Chondrocyte (in vitro differentiated cells): ENCODE results near the gene CATSPERD. TPM values are rescaled to one million over a fixed set of nuclear protein-coding genes. Genes with fewer than 3 reads are reported as not detected.
"Not testable (repeated sequence)": the region's sequence is repeated elsewhere in the genome, so short reads cannot be mapped to it uniquely, and the experiment has no call there.

Experiments
- DNase-seq: peaks from one replicate; pipeline ENCODE4 v3.0.0; 2021; ENCODE audit warnings: mixed read lengths, low spot score
- H3K27ac Mint-ChIP-seq: one replicate; pipeline ENCODE4 v1.8.0; 2021; ENCODE audit warnings: mild to moderate bottlenecking, moderate library complexity, mixed read lengths; ENCODE audit not compliant: unreplicated experiment
- H3K27me3 Mint-ChIP-seq: 2 replicates; pipeline ENCODE4 v1.8.0; 2021; ENCODE audit warnings: low read depth, mixed read lengths
- H3K36me3 Mint-ChIP-seq: 2 replicates; pipeline ENCODE4 v1.8.0; 2021; ENCODE audit warnings: low read depth, mixed read lengths
- H3K4me1 Mint-ChIP-seq: 2 replicates; pipeline ENCODE4 v1.8.0; 2021; ENCODE audit warnings: low read depth, mild to moderate bottlenecking, mixed read lengths
- H3K4me3 Mint-ChIP-seq: one replicate; pipeline ENCODE4 v1.8.0; 2021; ENCODE audit warnings: mild to moderate bottlenecking, moderate library complexity, mixed read lengths; ENCODE audit not compliant: unreplicated experiment
- H3K9me3 Mint-ChIP-seq: 2 replicates; pipeline ENCODE4 v1.8.0; 2021; ENCODE audit warnings: low read depth, mixed read lengths
- CTCF ChIP-seq: fragments of 200-600 bp; sonication (generic); IDR thresholded peaks from 2 replicates; pipeline ENCODE4 v1.5.0; 2021; ENCODE audit warnings: antibody characterized with exemption, mild to moderate bottlenecking, moderate library complexity
- total RNA-seq: library from RNA; stranded (reverse); gene quantifications from 3 replicates; pipeline ENCODE4 v1.2.1, GENCODE V29; 2021

The CATSPERD gene
- total RNA-seq, 1 donor from 2014 or later, result not detected

DNA sequence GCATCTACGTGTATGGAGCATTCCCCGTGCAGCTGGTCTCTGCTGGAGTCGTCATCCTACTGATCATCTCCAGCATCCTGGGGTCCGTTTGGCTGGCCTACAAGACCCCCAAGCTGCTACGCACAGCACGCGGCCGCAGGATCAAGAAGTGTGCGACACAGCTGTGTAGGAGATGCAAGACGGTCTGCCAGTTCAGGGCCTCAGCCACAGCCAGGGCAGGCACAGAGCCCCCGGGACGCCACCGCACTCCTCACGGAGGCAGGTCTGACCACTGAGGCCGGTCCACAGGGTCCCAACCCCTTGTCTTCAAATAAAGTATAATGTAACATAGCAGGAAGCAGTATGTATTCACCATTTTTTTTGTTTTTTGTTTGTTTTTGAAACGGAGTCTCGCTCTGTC is 58.0 kb downstream of the CATSPERD start:
- no peak overlapping the region for H3K27ac Mint-ChIP-seq
- no peak overlapping the region for H3K4me3 Mint-ChIP-seq
- H3K4me1 Mint-ChIP-seq, result no peaks in the 10 kb centered on the region
- no peak for DNase-seq
- no peaks in the 10 kb centered on the region for H3K27me3 Mint-ChIP-seq
- no peaks in the 10 kb centered on the region for H3K36me3 Mint-ChIP-seq
- H3K9me3 Mint-ChIP-seq, result no peaks in the 10 kb centered on the region
- no peak for TF ChIP-seq CTCF

DNA sequence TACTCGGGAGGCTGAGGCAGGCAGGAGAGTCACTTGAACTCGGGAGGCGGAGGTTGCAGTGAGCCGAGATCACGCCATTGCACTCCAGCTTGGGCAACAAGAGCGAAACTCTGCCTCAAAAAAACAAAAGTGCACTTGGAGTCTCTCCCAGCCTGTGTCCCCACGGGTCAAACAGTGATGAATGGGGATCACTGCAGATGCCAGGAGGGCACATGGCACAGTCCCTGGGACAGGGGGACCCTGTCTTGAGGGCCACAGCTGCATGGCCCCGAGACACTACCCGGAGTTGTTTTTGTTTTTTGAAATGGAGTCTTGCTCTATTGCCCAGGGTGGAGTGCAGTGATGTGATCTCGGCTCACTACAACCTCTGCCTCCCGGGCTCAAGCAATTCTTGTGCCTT is 60.5 kb downstream of the CATSPERD start:
- not testable (repeated sequence) for H3K27me3 Mint-ChIP-seq, H3K27ac Mint-ChIP-seq, H3K36me3 Mint-ChIP-seq, H3K9me3 Mint-ChIP-seq, H3K4me1 Mint-ChIP-seq, H3K4me3 Mint-ChIP-seq, DNase-seq

DNA sequence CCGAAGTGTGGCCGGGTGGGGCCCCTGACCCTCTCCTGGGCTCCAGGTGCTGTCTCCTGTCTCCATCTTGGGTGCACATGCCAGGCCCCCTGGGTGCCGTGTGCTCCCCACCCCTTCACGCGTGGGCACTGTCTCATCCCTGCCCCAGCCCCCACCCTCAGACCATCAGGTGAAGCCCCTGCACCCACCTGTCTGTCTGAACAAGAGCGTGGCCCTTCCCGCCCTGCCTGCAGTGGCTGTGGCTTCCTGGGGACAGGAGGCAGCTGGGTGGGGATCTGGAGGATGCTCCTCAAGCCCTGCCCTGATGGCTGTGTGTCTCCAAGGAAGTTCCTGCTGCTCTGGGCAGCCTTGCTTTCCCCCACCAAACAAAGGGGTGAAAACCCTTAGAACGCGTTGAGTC is 61.9 kb downstream of the CATSPERD start:
- H3K4me1 Mint-ChIP-seq, result no peaks in the 10 kb centered on the region
- peaks cover 7% of the 10 kb centered on the region for H3K36me3 Mint-ChIP-seq
- H3K27ac Mint-ChIP-seq, result no peak overlapping the region

DNA sequence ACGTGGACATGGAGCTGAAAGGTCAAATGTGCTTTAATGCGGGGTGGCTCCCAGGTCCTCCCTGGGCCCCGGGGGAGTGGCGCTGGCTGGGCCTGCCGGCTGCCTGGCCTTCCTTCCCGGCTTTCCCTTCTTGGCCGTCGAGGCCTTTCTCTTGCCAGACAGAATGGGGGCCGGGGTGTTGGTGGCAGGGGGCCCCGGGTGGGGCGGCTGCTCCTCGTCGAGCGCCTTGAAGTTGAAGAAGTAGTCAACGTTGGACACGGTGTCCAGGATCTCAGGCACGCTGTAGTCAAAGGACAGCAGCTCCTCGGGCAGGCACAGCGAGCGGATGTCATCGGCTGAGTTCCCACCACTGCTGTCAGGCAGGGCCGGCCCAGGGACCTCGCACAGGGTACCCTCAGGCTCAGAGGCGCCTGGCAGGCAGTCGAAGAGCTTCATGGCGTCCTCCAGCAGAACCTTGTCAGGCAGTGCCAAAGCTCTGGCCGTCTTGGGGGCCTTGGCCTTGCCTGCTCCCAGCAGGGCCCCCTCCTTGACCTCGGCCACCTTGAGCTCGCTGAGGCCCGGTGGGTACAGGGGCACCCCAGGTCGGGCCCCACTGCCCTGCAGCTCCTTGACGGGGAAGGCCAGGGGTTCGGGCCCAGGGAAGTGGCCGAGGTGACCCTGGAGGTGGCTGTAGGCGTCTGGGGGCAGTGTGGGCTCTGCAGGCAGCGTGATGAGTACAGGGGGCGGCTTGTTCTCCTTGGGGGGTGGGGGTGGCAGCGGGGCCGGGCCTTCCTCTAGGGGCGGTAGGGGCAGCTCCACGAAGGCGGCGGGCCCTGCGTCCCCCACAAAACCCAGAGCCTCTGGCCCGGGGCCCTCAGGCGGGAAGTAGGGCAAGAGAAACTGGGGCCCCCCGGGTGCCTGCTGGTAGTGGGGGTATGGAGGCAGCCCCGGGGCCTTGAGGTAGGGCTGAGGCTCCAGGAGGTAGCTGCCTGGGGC is 62.8 kb downstream of the CATSPERD start:
- H3K36me3 Mint-ChIP-seq, result peaks cover 9% of the 10 kb centered on the region
- TF ChIP-seq CTCF, result no peak
- H3K27ac Mint-ChIP-seq, result no peak overlapping the region
- H3K4me1 Mint-ChIP-seq, result no peaks in the 10 kb centered on the region
- H3K9me3 Mint-ChIP-seq, result no peaks in the 10 kb centered on the region
- no peak overlapping the region for H3K4me3 Mint-ChIP-seq
- no peak for DNase-seq
- H3K27me3 Mint-ChIP-seq, result no peaks in the 10 kb centered on the region

More for the DNA sequence above, 61.9 kb downstream of the CATSPERD start:
- DNase-seq, result no peak
- no peak for TF ChIP-seq CTCF
- H3K4me3 Mint-ChIP-seq, result no peak overlapping the region
- H3K9me3 Mint-ChIP-seq, result no peaks in the 10 kb centered on the region
- no peaks in the 10 kb centered on the region for H3K27me3 Mint-ChIP-seq

- no peak within 1 kb of the TSS for H3K27ac Mint-ChIP-seq
- no peaks in the 10 kb centered on the region for H3K27me3 Mint-ChIP-seq
- no peaks in the 10 kb centered on the region for H3K4me1 Mint-ChIP-seq
- no peaks in the 10 kb centered on the region for H3K9me3 Mint-ChIP-seq
- TF ChIP-seq CTCF, result no peak
- H3K36me3 Mint-ChIP-seq, result peaks cover 11% of the 10 kb centered on the region
- no peak for DNase-seq
- H3K4me3 Mint-ChIP-seq, result no peak within 1 kb of the TSS
These were observed 64.2 kb downstream of the CATSPERD start, which contains the start of gene PRR22 for GRCh38 chr19:5784581-5785147. PRR22 (minus strand) TSS chr19:5784746; CDS start chr19:5784660, 86 bp downstream.
